ENCODE data around the gene PRMT7.

The PRMT7 gene

DNA sequence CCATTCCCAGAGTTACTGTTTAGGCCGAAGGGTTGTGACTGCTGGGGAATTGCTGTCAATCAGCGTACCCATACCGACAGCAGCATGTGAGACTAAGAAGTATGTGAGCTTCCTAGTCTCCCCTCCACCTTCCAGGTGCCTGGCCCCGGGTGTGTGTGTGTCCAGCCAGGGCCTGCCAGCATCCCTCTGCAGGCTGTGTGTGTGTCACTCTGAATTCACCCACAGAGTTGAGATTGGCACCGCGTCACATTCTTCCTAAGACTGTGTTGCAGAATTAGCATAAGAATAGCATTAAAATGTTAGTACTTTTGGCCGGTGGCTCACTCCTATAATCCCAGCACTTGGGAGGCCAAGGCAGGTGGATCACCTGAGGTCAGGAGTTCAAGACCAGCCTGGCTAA is 31.8 kb downstream of the PRMT7 start:
- no peak overlapping the region for H3K4me3 ChIP-seq
- H3K27ac ChIP-seq = no peak overlapping the region

DNA sequence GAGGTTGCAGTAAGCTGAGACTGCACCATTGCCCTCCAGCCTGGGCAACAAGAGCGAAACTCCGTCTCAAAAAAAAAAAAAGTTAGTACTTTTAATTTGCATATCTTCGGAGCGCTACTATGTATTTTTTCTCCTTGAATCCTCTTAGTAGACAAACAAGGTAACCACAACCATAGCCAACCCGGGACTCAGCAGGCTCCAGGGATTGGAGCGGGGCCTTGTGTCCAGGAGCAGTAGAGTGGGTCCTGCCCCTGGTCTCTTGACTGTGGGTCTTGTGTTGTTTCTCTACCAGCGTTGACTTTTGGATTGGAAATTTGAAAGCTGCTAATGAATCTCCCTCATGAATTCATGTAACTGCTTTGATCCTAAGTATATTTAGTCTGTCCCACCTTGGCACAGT is 32.3 kb downstream of the PRMT7 start:
- Histone ChIP-seq H3K27ac (no peak overlapping the region), H3K4me3 (no peak overlapping the region)

DNA sequence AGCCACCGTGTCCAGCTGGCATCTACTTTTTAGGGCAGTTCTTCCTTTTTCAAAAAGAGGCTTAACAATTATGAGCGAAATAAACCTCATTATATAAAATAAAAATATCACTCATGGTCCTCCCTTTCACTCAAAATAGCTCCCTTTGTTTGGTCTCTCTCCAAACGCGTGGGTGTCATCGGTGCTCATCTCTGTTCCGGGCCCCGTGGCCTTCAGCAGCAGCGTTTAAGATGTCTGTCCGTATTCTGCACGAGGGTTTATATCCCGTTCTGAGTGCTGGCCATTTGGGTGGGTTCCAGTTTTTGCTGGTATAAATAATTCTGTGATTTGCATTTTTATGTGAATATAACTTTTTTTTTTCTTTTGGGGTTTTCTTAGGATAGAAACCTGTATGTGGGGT is 33.4 kb downstream of the PRMT7 start:
- H3K4me3 ChIP-seq = no peak overlapping the region
- no peak overlapping the region for H3K27ac ChIP-seq

DNA sequence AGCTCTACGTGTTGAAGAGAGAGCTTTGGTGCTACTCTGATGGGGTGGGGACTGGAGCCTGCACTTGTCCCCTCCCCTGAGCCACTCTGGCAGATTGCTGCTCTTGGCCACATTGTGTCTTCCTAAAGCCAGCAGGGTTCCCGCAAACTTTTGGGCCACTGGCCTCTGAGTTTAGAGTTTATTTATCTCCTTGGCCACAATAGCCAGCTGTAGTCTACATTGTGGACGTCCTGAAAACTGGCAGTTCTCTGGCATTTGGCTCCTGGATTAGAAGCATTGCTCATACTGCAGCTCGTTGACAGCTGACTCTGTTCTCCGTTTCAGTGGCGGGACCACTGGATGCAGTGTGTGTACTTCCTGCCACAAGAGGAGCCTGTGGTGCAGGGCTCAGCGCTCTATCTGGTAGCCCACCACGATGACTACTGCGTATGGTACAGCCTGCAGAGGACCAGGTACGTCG is 34.6 kb downstream of the PRMT7 start:
- Histone ChIP-seq H3K4me3 (no peak overlapping the region), H3K27ac (no peak overlapping the region)

DNA sequence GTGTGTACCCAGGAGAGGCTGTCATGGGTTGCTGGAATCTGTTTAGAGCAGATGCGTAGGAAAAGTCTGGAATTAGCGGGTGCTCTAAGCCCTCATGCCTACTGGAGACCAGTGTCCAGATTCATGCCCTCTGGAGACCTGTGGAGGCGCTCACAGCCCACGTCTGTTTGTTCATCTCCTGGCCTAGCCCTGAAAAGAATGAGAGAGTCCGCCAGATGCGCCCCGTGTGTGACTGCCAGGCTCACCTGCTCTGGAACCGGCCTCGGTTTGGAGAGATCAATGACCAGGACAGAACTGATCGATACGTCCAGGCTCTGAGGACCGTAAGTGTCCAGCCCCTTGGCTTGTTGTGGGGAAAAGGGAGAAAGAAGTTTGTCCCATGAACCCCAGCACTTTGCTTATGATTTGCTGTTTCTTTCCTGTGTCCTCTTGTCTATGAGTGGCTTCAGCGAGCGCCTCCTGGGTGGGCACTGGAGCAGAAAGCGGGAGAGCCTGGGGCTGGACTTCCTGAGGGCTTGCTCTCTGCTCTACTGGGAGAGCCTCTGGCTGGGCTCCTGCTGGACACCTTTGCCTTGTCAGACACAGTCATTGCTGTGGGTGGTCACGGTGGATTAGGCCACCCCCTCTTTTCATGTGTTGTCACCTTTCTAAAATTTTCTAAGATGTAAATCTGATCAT is 35.3 kb downstream of the PRMT7 start:
- Histone ChIP-seq H3K4me3 (no peak overlapping the region), H3K27ac (no peak overlapping the region)

DNA sequence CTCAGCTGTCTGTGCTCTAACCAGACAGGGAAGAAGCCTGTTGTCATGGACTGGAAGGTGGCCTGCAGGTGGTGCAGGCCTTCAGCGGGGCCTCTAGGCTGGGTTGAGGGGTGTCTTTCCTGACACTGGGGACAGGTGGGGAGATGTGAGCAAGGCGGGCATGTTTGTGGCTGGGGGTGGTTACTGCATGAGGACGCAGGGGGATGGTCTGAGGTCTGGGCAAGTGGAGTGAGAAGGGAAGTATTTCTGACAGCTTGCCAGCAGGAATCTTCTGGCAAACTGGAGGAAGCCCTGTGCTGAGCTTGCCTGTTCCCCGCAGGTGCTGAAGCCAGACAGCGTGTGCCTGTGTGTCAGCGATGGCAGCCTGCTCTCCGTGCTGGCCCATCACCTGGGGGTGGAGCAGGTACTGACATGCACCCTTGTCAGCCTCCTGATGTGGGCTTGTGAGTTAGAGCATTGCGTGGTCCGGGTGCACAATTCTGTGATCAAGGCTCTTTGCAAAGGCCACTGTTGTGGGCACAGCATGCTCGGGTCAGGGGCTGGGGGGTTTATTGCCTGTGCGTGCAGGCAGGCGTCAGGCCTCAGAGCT is 36.2 kb downstream of the PRMT7 start:
- Histone ChIP-seq H3K4me3 (no peak overlapping the region), H3K27ac (no peak overlapping the region)

DNA sequence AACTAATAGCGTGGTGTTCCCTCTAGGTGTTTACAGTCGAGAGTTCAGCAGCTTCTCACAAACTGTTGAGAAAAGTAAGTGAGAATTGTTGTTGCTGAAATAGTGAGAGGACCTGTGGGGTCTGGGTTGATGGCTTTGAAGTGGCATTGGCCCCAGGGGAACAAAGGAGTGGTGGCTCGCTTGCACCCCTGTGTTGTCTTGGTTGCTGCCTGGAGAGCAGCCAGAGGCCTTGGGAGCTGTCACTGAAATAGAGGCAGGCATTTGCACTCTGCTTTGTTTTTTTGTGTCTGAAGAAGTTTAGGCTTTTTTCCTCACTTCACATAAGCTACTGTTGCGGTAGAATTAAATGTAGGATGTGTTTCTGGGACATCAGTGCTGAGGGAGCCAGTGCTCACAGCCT is 36.8 kb downstream of the PRMT7 start:
- Histone ChIP-seq H3K27ac (no peak overlapping the region), H3K4me3 (no peak overlapping the region)

DNA sequence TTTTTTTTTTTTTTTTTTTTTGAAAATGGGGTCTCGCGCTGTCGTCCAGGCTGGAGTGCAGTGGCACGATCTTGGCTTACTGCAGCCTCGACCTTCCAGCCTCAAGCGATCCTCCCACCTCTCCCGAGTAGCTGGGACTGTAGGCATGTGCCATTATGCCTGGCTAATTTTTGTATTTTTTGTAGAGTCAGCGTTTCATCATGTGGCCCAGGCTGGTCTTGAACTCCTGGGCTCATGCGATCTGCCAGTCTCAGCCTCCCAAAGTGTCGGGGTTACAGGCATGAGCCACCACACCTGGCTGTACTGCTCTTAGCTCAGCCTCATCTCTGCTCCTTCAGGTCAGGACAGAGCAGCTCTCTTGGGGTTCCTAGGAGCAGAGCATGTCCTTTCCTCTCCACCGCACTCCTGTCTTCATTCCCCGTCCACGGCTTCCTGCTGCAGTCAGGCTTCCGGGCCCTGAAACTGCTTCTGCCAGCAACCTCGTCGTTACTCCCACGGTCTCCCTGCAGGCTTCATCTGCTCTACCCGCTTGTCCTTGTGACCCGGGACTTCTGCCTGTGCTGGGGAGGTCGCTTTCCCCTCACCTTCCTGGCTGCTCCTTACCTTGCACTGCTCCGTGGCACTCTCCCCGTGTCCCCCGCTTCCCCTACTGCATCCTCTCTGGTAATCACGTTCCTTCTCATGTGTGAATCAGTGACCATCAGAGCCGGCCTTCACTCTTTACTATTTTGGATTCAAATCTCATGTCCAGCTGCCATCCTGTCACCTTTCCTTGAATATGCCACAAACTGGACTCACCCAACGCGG is 38.0 kb downstream of the PRMT7 start:
- no peak overlapping the region for H3K4me3 ChIP-seq
- no peak overlapping the region for H3K27ac ChIP-seq

DNA sequence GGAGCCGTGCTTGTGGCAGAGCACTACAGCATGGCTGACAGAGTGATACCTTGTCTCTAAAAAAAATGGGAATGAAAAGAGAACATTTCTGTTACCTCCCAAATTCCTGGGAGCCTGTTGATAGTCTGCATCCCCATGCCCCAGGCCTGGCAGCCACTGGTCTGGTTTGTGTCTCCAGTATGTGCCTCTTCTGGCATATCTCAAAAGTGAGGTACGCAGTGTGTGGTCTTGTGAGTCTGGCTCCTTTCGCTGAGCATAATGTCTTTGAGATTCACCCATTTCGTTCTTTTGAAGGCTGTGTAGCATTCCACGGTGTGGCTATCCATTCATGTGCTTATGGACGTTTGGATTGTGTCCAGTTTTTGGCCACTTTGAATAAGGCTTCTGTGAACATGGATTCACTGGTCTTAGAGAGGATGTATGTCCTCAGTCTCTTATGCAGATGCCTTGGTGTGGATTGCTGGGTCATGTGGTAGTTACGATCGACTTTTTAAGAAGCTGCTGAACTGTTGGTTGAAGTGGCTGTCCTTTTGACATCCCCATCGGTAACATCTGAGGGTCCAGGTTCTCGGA is 39.1 kb downstream of the PRMT7 start:
- no peak overlapping the region for H3K27ac ChIP-seq
- H3K4me3 ChIP-seq = no peak overlapping the region

DNA sequence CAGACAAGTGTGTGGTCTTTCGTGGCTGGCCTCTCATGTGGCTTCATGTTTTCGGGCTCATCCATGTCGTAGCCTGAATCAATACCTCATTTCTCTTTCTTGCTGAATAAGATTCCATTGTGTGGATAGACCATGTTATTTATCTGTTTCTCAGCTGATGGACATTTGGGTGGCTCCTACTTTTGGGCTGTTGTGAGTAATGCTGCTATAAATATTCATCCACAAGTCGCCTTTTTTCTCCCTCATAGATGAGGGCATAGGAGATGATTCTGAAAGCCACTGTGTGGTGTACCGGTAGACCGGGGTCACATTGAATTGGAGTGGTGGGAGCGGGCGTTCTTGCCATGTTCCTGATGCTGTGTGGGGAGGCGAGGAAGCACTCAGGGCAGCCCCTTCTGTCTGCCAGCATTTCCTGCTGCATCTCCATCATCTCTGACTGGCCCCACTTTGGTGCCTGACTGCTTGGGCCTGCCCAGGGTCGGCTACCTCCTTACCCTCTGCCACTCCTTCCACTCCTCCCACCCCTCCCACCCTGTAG is 40.1 kb downstream of the PRMT7 start:
- H3K27ac ChIP-seq = no peak overlapping the region
- no peak overlapping the region for H3K4me3 ChIP-seq

DNA sequence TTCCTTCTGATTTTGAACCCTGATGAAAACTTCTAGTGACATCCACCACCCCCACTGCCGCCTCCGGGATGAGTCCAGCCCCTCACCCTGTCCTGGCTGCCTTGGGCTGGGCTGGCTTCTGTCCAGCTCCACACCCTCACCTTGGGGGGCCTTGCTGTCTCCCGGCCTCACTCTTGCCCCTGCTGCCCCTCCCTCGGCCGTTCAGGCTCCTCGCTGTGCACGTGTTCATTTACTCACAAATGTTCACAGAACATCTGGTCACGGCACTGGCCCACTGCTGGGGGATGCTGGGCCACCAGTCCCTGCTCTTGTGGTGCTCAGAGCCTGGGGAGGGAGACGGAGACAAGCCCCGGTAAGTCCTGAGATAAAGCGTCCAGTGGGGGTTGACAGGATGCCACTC is 40.6 kb downstream of the PRMT7 start:
- no peak overlapping the region for H3K27ac ChIP-seq

DNA sequence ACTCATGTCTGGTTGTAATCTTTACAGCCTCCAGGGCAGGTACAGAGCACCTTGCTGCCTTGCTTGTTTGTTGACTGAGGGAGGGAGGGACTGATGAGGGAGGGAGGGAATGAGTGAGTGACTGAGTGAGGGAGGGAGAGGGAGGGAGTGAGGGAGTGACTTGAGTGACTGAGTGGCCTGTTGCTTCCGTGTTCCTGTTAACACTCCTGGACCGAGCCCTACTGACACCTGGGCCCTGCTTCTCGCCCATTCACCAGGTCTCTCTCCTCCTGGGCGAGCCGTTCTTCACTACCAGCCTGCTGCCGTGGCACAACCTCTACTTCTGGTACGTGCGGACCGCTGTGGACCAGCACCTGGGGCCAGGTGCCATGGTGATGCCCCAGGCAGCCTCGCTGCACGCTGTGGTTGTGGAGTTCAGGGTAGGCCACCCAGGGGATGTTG is 41.2 kb downstream of the PRMT7 start:
- Histone ChIP-seq H3K27ac (no peak overlapping the region), H3K4me3 (no peak overlapping the region)

More for the DNA sequence above, 40.6 kb downstream of the PRMT7 start:
- H3K4me3 ChIP-seq = no peak overlapping the region

DNA sequence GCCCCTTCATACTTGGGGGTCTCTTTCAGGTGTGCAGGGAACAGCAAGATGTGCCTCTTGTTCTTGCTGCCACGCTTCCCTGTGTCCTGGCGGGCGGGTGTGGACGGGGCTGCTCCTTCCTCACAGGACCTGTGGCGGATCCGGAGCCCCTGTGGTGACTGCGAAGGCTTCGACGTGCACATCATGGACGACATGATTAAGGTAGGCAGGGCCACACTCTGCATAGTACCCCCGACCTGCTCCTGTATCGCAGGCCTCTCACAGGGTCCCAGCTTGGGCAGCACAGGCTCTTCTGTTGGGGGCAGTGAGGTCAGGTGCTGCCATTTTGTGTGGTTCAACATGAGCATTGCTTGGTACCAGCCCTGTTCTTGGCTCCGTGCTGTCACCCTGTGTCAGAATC is 42.5 kb downstream of the PRMT7 start:
- Histone ChIP-seq H3K27ac (no peak overlapping the region), H3K4me3 (no peak overlapping the region)

DNA sequence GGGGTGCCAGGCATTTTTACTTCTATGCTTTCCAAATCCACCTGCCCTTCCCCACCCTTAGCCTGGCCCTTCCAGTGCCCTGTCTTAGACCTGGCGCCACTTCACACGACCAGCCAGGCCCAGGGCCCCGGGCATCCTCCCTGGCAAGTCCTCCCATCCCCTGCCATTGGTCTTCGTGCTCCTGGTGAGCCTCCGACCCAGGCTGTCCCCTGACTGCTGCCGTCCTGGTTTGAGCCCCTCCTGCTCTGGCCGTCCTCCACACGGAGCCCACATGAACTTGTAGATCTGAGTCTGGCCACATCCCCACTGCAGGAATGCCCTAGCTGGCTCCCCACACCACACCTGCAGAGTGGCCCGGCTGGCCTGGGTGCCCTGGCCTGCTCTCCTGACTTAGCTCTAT is 44.0 kb downstream of the PRMT7 start:
- no peak overlapping the region for H3K4me3 ChIP-seq
- H3K27ac ChIP-seq = no peak overlapping the region

DNA sequence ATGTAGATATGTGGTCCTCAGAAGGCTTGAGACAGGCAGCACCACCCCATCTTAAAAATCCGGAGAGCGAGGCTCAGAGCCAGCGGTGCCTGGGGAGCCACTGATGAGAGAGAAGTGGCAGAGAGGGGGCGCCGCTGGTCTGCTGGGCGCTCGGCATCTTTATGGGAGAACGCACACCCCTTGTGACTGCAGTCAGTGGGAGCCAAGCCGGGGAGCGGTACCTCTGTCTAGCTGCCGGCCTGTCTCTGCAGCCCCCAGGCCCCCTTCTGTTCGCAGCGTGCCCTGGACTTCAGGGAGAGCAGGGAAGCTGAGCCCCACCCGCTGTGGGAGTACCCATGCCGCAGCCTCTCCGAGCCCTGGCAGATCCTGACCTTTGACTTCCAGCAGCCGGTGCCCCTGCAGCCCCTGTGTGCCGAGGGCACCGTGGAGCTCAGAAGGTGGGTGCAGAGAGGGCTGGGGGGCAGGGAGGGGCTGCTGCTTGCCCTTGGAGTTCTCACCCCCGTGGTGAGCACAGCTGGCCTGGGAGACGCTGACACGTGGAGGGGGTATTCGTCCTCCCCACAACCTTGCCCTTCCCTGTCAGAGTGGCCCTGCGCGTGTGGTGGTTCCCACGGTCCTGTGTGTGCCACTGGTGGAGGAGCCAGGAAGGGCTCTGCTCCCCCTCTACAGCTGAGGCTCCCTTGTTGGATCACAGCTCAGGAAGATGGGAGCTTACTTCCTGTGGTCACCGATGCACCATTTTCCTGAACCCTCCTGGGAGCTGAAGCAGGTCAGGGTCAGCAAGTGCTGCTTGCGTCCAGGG is 44.8 kb downstream of the PRMT7 start:
- Histone ChIP-seq H3K4me3 (no peak overlapping the region), H3K27ac (peak overlapping the region in 7 of 21 experiments; percentile 13 to 71 (median 39))

DNA sequence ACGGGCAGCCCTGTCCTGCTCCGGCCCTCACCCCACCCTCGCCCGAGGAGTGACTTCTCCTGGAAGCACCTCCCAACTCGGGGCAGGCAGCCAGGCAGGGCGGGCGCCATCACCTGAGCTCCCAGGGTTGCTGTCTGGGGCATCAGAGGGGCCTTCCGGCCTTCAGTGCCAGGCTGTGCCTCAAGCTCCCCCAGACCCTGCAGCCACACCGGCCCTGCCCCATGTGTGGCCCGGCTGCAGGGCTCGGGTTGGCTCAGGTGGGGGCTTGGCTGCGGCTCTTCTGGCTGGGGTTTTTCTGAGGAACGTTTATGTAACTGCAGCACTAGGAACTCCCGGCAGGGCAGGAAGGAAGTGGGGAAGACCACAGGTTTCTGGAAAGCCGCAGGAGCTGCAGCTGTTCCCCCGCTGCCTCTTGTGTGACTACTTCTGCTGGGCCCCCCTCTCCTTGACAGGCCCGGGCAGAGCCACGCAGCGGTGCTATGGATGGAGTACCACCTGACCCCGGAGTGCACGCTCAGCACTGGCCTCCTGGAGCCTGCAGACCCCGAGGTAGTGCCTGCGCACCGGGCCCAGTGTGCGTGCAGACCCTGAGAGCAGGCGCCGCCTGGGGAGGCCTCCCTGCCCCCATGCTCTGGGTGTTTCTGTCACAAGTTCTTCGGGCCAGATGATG is 45.6 kb downstream of the PRMT7 start:
- Histone ChIP-seq H3K4me3 (peak overlapping the region in 1 of 7 experiments; percentile 12), H3K27ac (peak overlapping the region in 7 of 21 experiments; percentile 13 to 71 (median 39))

DNA sequence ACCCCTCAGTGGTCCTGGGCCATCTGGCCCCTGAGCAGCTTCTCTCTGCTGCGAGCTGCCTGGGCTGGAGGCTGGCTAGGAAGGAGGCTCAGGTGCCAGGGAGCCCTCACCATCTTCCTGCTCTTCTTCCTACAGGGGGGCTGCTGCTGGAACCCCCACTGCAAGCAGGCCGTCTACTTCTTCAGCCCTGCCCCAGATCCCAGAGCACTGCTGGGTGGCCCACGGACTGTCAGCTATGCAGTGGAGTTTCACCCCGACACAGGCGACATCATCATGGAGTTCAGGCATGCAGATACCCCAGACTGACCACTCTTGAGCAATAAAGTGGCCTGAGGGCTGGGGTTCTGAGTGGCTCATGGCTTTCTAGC is 46.1 kb downstream of the PRMT7 start:
- Histone ChIP-seq H3K4me3 (peak overlapping the region in 1 of 7 experiments; percentile 12), H3K27ac (peak overlapping the region in 4 of 21 experiments; percentile 13 to 71 (median 60))

DNA sequence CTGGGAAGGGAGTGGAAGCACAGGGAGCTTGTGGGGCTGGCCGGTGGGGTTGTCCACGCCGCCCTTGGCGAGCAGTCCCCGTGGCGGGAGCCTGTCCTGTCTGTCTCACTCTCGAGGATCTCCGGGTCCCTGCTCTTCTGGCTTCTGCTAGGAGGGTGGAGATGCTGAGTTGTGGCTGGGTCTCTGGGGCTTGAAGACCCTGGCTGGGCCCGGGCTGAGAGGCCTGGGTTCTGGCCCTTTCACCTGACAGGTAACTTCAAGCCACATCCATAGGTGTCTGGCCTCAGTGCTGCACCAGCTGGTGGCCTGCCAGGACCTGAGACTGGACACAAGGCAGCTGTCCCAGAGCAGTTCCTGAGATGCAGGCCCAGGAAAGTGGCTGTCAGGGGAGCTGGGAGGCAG is 46.7 kb downstream of the PRMT7 start:
- no peak overlapping the region for H3K4me3 ChIP-seq
- peak overlapping the region in 2 of 21 experiments; percentile 31 to 71 for H3K27ac ChIP-seq

DNA sequence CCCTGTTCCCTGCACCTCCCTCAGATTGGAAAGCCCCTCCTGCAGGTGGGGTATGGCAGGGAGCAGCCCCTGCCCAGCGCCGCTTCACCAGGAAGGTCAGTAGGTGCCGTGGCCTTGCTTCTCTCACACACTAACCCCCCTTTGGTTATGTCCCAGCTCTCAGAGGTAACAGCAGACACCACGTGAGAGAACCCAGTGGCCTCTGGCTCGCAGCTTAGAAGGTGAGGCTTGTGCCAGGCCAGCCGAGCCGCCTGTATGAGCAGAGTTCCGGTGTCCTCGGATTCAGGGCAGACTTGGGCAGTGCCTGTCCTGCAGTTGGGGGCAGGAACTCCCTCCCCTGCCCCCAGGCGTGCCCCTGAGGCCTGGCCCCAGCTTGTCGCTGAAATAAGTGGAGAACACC is 47.1 kb downstream of the PRMT7 start:
- H3K4me3 ChIP-seq = no peak overlapping the region

More for the DNA sequence above, 47.1 kb downstream of the PRMT7 start:
- peak overlapping the region in 2 of 21 experiments; percentile 31 to 71 for H3K27ac ChIP-seq
